Stimulated activated CD4-positive, alpha-beta T cell treated with anti-CD3 and anti-CD28 coated beads, Interleukin-2, amount 100 ng/mL, for 24 hours (primary cell): ENCODE results near the gene HTR3C.
"Not testable (repeated sequence)": the region's sequence is repeated elsewhere in the genome, so short reads cannot be mapped to it uniquely, and the experiment has no call there.

Source experiments
- DNase-seq, 2 donors: peaks; one replicate each; pipeline ENCODE4 v3.0.0-alpha.2; 2020

The HTR3C gene, protein sequence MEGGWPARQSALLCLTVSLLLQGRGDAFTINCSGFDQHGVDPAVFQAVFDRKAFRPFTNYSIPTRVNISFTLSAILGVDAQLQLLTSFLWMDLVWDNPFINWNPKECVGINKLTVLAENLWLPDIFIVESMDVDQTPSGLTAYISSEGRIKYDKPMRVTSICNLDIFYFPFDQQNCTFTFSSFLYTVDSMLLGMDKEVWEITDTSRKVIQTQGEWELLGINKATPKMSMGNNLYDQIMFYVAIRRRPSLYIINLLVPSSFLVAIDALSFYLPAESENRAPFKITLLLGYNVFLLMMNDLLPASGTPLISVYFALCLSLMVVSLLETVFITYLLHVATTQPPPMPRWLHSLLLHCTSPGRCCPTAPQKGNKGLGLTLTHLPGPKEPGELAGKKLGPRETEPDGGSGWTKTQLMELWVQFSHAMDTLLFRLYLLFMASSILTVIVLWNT

DNA sequence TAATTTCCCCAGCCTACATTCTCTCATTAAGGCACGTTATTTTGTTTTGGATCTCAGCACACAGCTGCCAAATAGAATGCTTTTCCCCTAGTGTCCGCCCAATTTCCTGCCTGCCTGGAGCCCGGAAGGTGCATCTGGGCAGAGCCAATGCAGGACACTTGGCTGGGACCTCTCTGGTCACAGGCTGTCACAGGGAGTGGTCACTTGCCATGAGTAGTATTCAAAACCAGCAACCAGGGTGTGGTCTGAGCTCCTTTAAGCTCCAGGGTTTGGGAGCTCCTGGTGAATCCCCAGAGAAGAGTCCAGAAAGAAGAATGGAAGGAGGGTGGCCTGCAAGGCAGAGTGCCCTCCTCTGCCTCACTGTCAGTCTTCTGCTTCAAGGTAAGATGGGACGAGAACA is at the start of gene HTR3C:
HTR3C (plus strand) TSS at position 281 of the 400 bp plus-strand sequence; CDS start at position 315, 34 bp downstream.
- no peak for DNase-seq

DNA sequence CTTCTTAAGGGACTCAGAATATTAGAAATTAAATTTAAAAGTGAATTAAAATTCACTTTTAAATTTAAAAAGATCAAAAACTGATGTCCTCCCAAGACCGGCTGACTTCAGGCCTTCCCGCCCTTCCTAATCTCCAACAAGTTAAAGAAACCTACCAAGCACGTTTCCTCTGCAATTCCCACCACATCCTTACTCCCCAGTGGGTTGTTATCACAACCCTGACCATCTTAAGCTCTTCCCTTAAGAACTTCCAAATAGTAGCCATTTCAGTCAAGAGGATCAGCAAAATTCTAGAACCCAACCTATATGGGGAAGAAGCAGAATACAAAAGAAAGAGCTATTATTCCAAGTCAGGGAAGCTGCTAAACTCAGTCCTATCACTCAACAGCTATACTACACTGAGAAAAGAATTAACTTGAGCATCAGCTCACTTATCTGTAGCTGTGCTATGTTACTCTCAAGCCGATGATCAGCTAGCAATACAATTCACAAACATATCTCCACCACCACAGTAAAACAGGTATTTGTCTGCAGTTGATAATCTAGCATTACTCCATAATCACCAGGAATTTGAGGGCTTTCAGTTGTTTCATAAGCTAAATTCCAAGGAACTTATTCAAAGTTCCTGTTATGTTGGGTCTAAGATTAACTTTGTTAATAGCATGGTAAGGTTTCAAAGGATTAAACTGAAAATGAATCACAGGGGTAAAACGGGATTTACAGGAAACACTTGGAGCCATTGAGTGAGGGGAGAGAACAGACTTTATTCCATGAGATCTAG is 49.5 kb upstream of the HTR3C start:
- no peak for DNase-seq

- DNase-seq: no peak
Measured at GRCh38 chr3:184004476-184004875, 48.4 kb upstream of the HTR3C start.

- peak in 1 of 2 donors; percentile 15 for DNase-seq
Measured at GRCh38 chr3:184005941-184006507, 46.8 kb upstream of the HTR3C start.

GRCh38 chr3:184007143-184007813 is 45.6 kb upstream of the HTR3C start:
- not testable (repeated sequence) for DNase-seq

DNA sequence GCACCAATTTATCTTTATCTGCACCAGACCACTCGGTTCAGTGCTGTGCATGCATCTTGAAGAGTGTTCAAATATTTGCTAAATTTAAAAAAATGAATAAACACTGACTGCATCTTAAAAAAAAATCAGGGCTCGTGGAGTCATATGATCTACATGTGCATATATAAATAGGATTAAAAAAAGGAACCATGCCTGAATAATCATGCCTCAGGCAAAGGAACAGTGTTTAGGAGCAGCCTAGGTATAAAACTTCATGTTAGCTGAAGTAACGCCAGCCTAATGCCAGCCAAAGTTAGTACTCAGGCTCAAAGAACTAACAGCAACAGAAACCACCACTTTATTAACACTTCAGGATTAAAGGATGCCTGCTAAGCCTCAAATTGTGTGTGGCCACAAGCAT is 44.7 kb upstream of the HTR3C start:
- DNase-seq: no peak

DNA sequence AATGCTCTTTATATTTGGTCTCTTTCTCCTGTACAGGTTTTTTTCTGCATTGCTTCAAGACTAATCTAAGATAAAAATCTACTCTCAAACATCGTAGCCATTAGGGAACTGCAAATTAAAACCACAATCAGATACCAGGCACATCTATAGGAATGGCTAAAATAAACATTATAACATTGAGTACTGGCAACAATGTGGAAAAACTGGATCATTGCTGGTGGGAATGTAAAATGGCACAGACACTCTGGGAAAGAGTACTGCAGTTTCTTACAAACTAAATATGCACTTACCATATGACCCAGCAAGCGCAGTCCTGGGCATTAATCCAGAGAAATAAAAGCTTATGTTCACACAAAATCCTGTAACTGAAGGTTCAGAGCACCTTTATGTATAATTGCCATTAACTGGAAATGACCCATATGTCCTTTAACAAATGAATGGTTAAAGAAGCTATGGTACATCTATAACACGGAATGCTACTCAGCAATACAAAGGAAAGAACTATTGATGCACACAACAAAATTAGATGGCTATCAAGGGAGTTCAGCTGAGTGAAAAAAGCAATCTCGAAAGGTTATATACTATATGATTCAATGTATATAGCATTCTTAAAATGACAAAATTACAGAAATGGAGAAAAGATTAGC is 41.5 kb upstream of the HTR3C start:
- DNase-seq: no peak

GRCh38 chr3:184011937-184012889 is 40.6 kb upstream of the HTR3C start:
- DNase-seq: no peak

DNA sequence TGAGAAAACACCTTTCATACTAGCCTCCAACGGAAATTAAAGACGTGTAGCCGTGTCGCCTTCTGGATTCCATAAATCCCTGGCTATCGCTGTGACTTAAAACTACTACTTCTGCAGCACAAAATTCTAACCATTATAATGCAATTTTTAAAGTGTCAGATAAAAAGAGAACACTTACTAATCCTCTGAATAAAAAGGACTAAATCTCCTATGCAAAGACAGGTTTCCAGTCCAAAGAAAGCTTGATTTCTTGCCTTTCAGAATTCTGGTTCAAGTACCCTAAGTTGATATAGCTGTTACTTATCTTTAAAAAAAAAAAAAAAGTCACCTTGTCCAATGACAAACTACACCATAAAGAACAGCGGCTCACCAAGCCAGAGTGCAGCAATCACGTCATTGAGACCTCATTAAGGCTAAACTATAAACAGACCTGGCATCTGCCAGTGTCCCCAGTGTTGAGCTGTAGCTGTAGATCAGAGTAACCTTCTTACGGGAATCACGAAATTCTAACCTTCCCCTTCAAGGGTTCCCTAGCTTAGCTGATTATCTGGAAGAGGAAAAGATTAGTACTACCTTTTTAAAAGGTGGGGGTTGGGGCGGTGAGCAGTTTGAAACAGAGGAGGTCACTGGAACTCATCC is 37.3 kb upstream of the HTR3C start:
- DNase-seq: no peak

DNA sequence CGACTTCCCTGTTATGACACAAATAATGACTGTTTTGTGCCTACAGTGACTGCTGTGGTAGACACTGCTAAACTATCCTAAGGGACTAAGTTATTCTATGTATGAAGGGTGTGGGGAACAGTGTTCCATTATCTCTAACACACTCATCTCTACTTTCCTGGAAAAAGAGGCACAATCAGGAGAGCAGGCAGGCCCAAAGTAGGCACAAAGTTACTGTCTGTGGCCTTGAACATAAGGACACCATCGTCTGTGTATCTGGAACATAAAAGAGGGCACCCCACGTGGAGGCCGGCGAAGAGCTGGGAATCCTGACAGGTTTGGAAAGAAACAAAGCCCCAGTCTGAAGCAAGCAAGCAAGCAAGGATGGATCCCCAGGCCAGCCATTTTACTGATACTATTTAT is 36.7 kb upstream of the HTR3C start:
- no peak for DNase-seq

GRCh38 chr3:184016811-184017671 is 35.8 kb upstream of the HTR3C start:
- peak; percentile 50 to 65 for DNase-seq

DNA sequence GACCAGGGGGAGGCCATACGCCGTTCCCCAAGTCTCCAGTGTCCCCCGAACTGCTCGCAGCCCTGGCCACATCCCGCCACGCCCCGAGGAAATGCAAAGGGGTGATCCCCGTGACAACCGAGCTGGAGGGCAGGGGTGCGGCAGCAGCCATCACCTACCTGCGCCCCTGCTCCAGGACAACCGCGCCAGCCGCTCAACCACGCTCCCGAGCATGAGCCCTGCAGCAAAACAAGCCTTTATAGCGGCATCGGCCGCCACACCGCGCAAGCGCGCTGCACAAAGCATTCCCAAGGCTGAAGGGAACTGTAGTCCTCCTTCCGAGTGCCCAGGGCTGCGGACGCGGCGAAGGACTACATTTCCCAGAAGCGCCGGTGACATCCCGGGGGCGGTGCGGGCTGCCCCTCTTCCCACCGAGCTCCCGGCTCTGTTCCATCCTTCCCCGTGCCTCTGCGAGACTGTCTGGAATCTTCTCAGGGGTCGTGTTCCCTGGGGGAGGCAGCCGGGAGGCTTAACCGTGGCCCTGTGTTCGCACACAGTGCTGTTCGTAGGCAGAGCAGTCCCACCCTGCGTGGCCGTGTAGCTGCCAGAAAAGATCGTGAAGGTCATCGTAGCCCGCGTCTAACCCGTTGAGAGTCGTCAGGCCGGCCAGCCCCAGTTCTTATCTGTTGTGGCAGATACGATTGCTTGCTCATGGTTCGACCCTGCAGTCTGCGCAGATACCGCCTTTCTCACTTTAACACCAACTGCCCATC is 35.0 kb upstream of the HTR3C start, which contains the start of gene ABCC5:
ABCC5 (minus strand) TSS at position 213 of the 752 bp plus-strand sequence. CDS start 3,492 bp downstream, outside the sequence.
- DNase-seq: peak; percentile 85

- DNase-seq: no peak
Measured at GRCh38 chr3:184018424-184018973, 34.3 kb upstream of the HTR3C start.

DNA sequence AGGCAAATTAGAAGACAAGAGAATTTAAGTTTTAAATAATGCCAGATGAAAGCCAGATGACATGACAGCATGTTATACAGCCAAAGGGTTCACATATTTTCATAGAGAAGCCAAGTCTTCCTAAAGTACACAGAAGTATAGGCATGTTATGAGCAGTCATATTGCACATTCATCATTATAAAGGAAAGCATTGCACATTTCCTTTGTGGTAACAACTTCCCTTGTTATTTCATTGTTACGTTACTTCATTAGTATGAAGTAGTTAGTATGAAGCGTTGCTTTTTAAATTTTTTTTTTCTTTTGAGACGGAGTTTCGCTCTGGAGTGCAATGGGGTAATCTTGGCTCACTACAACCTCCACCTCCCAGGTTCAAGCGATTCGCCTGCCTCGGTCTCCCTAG is 30.5 kb upstream of the HTR3C start:
- no peak for DNase-seq

DNA sequence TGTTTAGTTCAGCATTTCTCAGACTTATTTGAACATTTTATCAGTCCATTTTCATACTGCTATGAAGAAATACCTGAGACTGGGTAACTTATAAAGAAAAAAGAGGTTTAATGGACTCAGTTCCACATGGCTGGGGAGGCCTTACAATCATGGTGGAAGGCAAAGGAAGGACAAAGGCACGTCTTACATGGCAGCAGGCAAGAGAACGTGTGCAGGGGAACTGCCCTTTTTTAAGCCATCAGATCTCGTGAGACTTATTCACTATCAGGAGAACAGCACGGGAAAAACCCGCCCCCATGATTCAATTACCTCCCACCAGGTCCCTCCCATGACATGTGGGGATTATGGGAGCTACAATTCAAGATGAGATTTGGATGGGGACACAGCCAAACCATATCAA is 27.6 kb upstream of the HTR3C start:
- not testable (repeated sequence) for DNase-seq

GRCh38 chr3:184028275-184028890 is 24.5 kb upstream of the HTR3C start:
- not testable (repeated sequence) for DNase-seq

- no peak for DNase-seq
Measured at GRCh38 chr3:184029443-184029842, 23.4 kb upstream of the HTR3C start.

DNA sequence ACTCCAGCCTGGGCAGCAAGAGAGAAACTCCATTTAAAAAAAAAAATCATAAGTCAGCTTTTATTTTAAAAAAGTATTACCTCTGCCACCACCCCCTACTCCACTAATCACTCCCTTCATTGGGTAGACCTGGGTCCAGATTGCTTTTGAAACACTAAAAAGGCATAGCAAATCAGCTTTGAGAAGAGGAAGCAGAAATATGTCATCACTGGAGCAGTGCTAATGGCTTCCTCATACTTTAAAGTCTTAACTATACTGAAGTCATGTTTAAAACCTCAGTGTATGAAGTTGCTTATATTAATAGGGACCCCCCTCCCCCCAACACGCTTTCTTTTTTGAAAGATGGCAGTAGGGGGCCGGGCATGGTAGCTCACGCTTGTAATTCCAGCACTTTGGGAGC is 22.3 kb upstream of the HTR3C start:
- DNase-seq: no peak
